Kidney (tissue), 14 donors: ENCODE data around the gene PTPRM. TPM values are rescaled to one million over a fixed set of nuclear protein-coding genes. Genes with fewer than 3 reads are reported as not detected.
A peak's percentile ranks its signal among the peaks of the same experiment; 100 is the strongest.

Source experiments
- DNase-seq, 5 donors: peaks; one replicate each; pipeline ENCODE4 v3.0.0-alpha.2; 2013 to 2020
- FAIRE-seq: peaks from 2 replicates; lab custom pipeline; 2012; peaks lifted over from hg19 to GRCh38; lab: Jason Lieb, UNC
- H3K27ac ChIP-seq, 2 donors: one replicate each; pipeline ENCODE4 v1.7.0; 2013; ENCODE audit warnings: low read depth in 2 of 2, low read length in 2 of 2, inconsistent platforms in 1 of 2
- H3K27me3 ChIP-seq: one replicate; pipeline ENCODE4 v1.7.1; 2013; ENCODE audit warnings: low read length, inconsistent platforms; ENCODE audit not compliant: control insufficient read depth, insufficient read depth
- H3K36me3 ChIP-seq, 3 donors: one replicate each; pipeline versions ENCODE4 v1.7.0 to v1.7.1; 2013; ENCODE audit warnings: low read length in 3 of 3, control low read depth in 1 of 3, inconsistent platforms in 1 of 3; ENCODE audit not compliant: insufficient read depth in 3 of 3, control insufficient read depth in 2 of 3
- H3K4me1 ChIP-seq, 3 donors: one replicate each; pipeline versions ENCODE4 v1.7.0 to v1.7.1; 2013; ENCODE audit warnings: low read length in 3 of 3, inconsistent platforms in 1 of 3, low read depth in 1 of 3; ENCODE audit not compliant: control insufficient read depth in 2 of 3, insufficient read depth in 2 of 3
- H3K4me3 ChIP-seq, 3 donors: one replicate each; pipeline versions ENCODE4 v1.7.0 to v1.8.1; 2013; ENCODE audit warnings: low read length in 3 of 3, control low read depth in 1 of 3, inconsistent platforms in 1 of 3
- H3K9ac ChIP-seq, 3 donors: one replicate each; pipeline versions ENCODE4 v1.7.0 to v1.7.1; 2013; ENCODE audit warnings: low read length in 3 of 3, control low read depth in 1 of 3, inconsistent platforms in 1 of 3
- H3K9me3 ChIP-seq, 3 donors: one replicate each; pipeline versions ENCODE4 v1.7.0 to v1.7.1; 2013; ENCODE audit warnings: low read length in 3 of 3, control low read depth in 1 of 3, inconsistent platforms in 1 of 3; ENCODE audit not compliant: control insufficient read depth in 2 of 3, insufficient read depth in 1 of 3
- CTCF ChIP-seq: IDR thresholded peaks from 3 replicates; pipeline ENCODE4 v1.5.1; 2012; ENCODE audit warnings: mild to moderate bottlenecking, moderate library complexity, borderline replicate concordance; ENCODE audit not compliant: insufficient read depth; ENCODE audit errors: extremely low read depth
- intact Hi-C: fragments of 100-400 bp; cut with DNase I; formaldehyde crosslinking; loops from one replicate; pipeline ENCODE4 v1.11.1; 2022
- polyA plus RNA-seq: library from polyadenylated mRNA; stranded (reverse); fragments of 350-450 nt; fragmentation: Illumina TruSeq; extraction: RNeasy Lipid Tissue Mini Kit (QIAGEN cat#74804); gene quantifications from one replicate; pipeline ENCODE4 v1.2.3, GENCODE V29; 2014; ENCODE audit warnings: low read depth, low replicate concordance; ENCODE audit not compliant: insufficient read depth
- total RNA-seq: library from RNA; stranded (reverse); fragmentation: NEBNext Ultra II Directional; extraction: Animal tissue kit (Norgen Biotek cat#: 25700); gene quantifications from one replicate; pipeline ENCODE4 v1.2.1, GENCODE V29; 2021
- donor health status: control.
- donor health status: control.
- donor health status: control.
- donor health status: control.
- donor health status: control.
- donor health status: DM: yes; HTN: yes; CAD: no.
- donor health status: Normal renal cell carcinoma (clear cell type).

Gene PTPRM
- total and polyA plus RNA-seq, 2 donors from 2014 or later = 52.4 to 98.9 TPM

DNA sequence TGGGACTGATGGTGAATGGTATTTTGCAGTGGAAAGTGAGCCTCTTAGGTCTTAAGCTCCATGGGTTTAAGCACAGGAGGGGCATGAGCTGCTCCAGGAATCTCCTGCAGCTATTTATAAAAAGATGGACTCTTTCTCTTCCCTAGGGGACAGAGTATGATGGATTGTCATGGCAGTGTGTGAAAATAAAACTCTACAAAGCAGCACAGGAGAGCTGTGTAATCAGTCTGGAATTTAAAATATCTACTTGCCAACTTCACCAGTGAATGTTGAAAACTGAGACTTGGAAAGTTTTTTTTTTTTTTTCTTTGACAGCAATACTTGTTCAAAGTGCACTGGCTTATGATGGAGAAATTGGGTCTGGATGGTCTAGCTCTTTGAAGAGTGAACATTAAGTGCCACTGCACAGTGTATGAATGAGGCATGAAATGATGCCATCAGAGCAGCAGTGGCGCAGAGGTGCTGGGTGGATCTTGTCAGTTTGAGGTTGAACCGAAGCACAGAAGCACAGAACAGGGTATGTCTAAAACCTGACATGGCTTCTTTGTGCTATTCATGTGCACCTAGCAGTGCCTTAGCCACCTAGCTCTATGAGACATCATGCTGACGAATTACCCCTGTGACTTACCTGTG lies 245.4 kb downstream of the PTPRM start:
- no peak overlapping the region for H3K27ac ChIP-seq
- no peak overlapping the region for H3K4me3 ChIP-seq
- FAIRE-seq = no peak
- peaks cover 2 to 13% (median 4%) of the 10 kb centered on the region in 3 donors for H3K9me3 ChIP-seq
- no peak overlapping the region for H3K9ac ChIP-seq
- intact Hi-C loops = no loop called here
- H3K27me3 ChIP-seq = no peaks in the 10 kb centered on the region
- no peaks in the 10 kb centered on the region for H3K4me1 ChIP-seq
- no peaks in the 10 kb centered on the region for H3K36me3 ChIP-seq
- TF ChIP-seq CTCF = no peak
- peak in 1 of 5 donors; percentile 19 for DNase-seq

GRCh38 chr18:7813131-7813530 lies 246.0 kb downstream of the PTPRM start:
- Histone ChIP-seq H3K4me3 (no peak overlapping the region), H3K9me3 (peaks cover 2 to 13% (median 4%) of the 10 kb centered on the region in 3 donors), H3K9ac (no peak overlapping the region), H3K4me1 (no peaks in the 10 kb centered on the region), H3K27ac (no peak overlapping the region), H3K36me3 (no peaks in the 10 kb centered on the region), H3K27me3 (no peaks in the 10 kb centered on the region)
- intact Hi-C loops = no loop called here
- FAIRE-seq (no peak), DNase-seq (no peak)
- TF ChIP-seq CTCF = no peak

- DNase-seq (no peak), FAIRE-seq (no peak)
- Histone ChIP-seq H3K4me1 (no peaks in the 10 kb centered on the region), H3K9me3 (peaks cover 2 to 13% (median 4%) of the 10 kb centered on the region in 3 donors), H3K36me3 (no peaks in the 10 kb centered on the region), H3K27me3 (no peaks in the 10 kb centered on the region), H3K9ac (no peak overlapping the region), H3K4me3 (no peak overlapping the region), H3K27ac (no peak overlapping the region)
- no peak for TF ChIP-seq CTCF
- intact Hi-C loops = no loop called here
These were observed 247.7 kb downstream of the PTPRM start for GRCh38 chr18:7814754-7815315.
